GM19023 (cell line): Measurements from ENCODE around the gene ULBP1.
"Not testable (repeated sequence)": the region's sequence is repeated elsewhere in the genome, so short reads cannot be mapped to it uniquely, and the experiment has no call there.

Experiments
- ATAC-seq: cut with Tn5 transposase; IDR thresholded peaks from one replicate; pipeline ENCODE4 v1.9.1; 2021; ENCODE audit warnings: mild to moderate bottlenecking, moderate library complexity; ENCODE audit not compliant: unreplicated experiment

Gene ULBP1

DNA sequence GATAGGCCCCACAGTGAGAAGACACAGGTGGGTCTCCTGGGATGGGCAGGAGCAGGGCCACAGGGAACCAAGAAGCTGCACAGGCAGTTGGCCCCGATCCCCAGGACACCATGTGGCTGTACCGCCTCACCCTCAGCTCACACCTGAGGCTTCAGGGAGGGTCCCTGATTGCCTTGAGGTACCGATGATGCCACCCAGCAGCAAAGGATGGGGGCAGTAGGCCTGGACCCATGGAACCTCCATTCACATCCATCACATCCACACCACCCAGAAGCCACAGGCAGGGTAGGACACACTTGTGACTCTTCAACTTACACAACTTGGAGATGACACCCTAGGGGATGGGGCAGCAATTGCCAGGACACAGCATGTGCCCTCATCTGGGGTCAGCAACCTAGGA, 39.9 kb downstream of the ULBP1 start:
- not testable (repeated sequence) for ATAC-seq

DNA sequence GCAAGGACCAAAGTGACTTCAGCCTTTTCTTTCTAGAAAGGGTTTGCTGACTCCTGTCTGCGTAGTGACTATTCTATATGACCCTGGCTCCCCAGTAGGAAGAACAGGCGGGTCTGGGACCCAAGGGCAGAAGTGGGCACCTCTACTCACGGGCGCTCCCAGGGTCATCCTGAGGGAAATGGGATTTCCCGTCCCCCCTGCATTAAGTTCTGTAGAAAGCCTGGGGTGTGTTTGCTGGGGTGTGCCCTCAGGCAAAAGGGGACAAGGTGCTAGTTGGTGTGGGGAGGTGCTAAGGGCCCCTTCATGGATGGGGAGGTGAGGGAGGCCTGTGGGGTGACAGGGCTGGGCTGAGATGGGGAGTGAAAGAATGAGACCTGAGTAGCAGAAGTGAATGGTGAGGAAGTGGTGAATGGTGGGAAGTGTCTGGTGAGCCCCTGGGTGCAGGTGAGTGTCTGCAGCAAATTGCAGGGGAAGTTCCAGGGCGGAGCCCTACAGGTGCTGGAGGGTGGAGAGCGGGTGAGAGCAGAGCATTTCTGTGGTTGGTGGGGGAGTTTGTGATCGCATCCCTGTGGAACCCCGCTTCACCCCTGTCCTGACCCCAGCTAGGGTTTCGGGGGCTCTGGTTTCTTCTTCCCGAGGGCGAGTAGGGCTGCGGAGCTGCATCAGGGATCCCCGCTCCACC, 40.5 kb downstream of the ULBP1 start:
- ATAC-seq, result peak; percentile 12

DNA sequence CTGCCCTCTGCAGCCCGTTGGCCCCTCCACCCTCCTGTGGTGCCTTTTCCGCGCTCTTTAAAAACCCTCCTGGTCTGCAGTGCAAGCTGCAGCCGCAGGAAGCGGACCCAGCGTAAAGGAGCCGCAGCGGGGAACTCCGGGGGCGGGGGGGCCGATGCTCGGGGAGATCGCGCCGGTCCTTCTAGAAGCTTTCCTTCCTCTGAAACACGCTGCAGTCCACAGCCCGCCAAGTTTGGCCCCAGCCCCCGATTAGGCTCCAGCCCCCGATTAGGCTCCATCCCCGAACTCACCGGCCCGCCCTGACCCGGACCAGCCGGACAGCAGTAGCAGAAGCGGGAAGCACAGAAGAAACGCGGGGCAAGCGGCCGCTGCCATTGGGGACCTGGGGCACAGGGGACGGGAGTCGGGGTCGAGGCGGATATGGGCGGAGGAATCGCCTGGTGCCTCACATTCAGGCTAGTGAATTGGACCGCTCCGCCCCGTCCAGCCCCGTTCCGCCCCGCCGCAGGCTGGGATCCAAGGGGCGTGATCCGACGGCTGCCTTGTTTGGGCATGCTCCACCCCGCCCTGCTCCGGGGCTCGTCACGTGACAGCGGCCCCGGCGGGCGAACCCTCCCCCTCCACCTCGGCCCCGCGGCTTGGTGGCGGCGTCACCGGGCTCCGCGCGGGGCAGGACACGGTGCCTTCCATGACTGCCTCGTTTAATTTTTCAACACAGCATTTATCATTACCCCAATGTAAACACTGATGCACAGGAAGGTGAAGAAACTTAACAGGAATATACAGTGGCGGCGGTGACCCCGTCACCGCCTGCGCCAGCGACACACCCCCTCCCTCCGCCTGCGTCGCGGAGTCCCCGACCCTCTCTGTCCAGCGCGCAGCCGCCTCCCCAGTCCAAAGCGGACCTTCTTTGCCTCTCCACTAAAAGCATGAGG, 41.3 kb downstream of the ULBP1 start:
- peak; percentile 66 for ATAC-seq

DNA sequence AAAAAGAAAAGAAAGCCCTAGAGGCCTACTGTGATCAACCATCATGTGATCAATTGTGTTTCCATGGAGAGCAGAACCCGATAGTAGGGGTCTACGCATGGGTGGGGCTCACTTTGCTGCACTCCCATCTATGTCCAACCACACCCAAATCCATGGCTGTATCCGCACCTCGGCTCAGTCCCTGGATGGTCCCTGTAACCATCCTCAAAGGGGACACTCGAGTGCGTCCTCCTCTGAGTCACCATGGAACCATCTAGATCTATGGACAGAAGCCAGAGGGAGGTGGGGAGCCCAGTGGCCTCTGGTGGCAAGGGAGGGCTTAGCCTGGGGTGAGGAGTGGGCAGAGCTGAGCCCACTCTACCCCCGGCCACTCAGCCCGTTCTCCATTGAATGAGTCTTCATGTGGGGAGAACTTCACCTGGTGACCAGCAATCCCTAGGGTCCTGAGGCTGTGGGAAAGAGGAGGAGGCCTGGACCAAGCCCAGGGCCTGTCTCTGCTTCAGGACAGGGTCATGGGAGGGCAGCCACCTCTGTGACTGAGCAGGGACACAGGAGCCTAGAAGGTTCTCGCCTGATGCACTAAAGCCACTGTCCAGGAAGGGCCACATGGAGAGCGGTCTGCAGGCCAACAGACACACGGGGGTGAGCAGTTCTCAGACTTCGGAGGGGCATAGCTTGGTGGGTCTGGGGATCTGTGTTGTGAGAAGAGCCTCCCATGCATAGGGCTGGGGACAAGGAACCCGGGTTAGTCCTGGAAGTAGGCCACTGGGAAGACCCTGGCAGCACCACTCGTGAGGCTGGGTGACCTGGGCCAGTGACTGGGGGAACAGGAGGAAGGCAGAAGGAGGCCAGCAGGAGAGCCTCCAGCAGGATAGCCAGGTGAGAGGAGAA, 42.3 kb downstream of the ULBP1 start:
- ATAC-seq, result no peak

DNA sequence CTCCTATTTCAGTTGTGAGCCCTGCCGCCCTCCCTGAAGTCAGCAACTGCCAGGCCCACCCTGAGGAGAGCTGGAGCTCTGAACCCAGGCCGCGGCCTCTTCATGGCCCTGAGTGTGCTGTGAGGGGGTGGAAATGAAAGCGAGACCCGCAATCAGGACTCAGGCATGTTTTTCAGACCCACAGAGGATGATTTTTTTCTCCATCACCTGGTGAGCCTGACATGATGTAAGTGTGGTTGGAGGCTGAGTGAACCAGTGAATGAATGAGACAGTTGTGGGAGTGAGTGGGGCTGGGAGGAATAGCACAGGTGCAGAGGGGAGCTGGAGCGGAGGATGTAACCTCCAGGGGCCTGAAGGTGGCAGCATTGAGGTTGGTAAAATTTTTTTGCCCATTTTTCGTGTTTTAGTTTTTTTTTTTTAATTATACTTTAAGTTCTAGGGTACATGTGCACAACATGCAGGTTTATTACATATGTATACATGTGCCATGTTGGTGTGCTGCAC, 43.3 kb downstream of the ULBP1 start:
- no peak for ATAC-seq

DNA sequence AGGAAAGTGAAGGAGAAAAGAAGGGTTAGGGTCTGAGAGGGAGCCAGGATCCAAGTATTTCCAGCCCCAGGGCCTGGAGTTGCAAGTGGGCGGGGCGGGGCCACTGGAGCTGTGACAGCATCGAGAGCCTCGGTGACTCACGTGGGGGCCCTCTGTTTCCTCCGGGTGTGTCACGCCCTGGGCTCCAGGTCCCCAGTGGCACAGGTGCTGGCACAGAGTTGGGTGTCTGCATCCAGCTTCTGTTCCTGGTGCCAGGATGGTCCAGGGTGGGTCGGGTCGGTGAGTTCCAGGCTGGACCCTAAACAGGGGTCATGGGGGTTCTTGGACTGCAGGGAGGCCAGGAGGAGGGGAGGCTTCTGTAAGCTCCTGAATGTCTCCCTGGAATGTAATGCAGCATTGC, 44.8 kb downstream of the ULBP1 start:
- ATAC-seq, result no peak

DNA sequence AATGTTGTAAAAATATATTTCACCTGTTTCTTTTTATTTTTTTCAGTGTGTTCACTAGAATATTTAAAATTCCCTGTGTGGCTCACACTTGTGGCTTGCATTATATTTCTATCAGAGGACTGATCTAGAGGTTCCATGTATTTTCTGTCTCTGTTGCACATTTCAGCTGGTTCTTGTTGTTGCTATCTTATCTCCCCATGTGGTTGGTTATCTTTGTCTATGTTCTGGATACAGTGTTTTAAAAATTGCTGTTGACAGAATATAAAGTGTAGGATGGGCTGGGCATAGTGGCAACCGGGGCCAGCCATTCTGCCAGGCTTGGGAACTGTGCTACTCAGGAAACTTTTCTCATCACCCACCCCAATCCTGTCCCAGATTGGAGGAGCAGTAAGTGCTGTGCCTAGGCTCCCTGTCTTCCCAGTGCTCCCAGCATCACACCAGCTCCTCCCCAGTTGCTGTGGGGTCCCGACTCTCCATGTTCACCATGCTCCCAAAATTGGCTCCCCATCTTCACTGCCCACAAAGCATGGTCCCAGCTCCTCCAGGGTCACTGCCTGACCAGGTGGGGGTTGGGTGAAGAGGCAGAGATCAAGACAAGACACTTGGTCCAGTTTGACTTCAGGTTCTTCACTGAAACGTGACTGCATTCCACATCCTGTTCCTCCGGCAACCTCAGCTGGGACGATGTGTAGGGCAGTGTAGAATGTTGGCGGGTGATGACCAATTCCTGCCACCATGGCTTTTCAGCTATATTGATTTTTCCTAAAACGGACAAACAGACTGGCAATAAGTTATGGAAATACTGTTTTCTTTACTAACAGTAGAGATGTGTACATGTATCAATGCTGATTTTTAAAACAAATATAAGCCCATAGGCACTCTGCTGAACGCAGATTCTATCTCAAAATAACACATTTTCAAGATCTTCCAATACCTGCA, 49.4 kb downstream of the ULBP1 start:
- not testable (repeated sequence) for ATAC-seq

DNA sequence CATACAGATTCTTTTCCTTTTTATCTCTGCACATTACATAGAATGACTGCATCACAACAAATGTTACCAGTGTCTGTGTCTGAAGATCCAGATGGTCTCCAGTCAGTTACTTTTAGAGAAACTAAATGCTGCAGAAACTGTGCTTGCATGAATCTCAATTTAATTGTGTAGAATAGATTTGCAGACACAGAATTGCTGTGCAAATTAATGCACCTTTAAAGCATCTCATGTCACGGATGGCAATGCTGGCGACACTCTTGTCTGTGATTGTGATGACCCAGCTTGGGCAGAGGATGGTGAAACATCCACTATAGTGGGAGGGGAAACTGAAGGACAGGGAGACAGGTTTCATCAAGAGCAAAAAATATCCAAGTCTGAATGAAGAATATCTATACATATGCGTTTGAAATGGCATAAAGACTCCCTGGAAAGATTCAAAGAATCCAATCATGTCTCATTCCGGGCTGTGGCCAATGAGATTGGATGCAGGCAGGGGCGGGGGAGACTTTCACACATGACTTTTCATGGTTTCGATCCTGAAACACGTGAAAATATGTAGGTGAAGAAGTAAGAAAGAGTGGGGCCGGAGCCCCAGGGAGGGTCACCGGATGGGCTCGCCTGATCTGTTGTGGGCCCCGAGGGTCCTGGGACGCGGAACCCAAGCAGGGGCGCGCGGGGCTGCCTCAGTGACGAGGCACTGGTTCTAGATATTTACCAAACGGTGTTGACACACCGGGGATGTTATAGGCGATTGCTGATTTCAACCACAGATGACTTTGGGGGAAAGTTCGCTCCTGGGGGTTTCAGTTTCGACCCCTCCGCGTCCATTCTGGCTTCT, 50.3 kb downstream of the ULBP1 start:
- ATAC-seq, result not testable (repeated sequence)

DNA sequence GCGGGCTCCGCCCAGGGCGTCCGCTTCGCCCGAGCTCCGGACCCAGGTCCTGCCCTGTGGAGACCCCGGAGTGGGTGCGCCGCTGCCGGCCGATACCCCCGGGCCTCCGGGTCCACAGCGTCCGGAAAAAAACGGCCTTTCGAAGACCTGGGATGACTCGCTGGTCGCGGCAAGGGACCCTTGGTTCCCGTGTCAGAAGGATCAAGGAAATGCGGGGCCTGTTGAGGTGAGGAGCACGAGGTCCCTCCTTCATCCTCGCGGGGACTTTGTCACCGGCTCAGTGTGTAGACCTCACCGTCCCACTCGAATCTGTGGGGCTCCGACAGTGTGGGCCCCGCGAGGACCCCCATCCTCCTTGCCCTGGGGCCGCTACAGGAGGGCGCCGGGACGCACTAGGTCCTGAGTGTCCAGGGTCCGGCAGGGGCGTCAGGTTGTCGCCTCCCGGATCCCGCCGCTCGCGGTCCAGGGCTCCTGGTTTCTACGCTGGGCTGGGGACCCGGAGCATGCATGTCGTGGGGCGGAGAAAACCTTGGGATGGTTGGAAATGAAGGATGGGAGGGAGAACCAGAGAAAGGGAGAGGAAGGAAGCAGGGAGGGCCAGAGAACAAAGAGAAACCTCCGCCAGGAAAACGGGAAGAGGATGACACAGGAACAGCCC, 51.0 kb downstream of the ULBP1 start:
- ATAC-seq, result not testable (repeated sequence)

DNA sequence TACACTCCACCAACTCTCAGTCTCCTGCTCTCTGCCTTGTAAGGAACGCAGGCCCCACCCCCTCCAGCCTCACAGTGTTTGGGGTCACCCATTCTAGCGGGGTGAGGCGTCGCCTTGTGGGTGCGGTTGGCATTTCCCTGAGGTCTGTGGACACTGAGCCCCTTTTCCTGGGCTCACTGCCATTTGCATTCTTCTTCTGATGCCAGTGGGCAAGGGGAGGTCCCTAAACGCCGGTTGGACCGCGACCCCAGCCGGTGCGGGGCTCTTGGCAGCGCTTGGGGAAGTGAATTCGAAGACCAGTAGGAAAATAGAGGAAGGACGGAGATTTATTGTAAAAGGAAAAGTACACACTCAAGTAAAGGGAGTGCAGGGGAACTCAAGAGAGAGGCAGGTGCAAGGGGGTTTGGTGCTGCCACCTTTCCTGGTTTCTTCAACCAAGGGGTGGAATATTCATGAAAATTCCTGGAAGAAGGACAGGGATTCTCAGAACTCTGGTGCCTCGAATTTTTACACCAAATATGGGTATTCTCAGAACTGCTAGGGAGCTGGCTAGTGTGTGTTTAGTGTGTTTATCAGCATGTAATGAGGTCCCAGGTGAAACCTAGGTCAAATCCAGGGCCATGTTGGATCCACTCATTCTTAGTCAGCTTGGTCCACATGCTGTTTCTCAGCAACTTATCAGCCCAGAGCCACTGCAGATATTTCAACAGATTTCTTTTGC, 51.7 kb downstream of the ULBP1 start:
- not testable (repeated sequence) for ATAC-seq

DNA sequence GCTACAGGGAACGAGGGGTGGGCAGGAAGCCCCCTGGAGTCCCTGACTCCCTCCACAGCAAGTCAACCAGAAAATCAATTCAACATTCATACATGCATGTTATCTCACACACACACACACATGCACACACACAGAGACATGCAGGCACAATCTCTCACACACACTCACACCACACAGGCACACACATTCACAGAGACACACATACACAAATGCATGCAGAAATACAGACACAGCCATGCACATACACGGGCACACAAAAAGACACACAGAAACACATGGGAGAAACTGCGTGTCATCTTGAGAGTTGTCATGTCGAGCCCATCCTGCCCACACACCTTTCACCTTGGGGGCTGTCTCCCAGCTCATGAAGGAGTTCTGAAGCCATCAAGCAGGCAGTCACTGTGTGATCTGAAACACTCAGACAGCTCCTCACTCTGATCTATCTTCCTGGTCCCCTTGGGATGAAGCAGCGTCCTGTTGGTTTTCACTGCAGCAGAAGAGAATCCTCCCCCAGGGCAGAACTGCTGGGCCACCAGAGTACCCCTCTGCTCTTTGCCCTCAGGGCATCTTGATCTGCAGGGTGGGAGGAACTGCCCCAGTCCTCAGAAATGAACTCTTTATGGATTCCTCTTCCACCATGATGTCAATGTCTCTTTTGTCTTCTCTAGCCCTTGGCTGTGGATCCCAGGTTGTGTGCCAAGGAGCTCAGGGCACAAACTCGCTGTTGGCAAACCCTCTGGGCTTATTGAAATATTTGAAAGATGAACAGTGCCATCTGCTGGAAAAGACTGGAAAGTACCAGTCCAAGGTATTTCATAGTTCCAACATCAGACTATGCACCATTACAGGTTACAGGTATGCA, 52.8 kb downstream of the ULBP1 start:
- ATAC-seq, result no peak

DNA sequence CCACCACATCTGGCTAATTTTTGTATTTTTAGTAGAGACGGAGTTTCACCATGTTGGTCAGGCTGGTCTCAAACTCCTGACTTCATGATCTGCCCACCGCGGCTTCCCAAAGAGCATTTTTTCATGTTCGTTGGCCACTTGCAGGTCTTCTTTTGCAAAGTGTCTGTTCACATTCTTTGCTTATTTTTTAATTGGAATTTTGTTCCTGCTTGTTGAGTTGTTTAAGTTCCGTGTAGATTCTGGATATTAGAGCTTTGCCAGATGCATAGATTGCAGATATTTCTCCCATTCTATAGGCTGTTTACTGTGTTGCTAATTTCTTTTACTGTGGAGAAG, 53.4 kb downstream of the ULBP1 start:
- not testable (repeated sequence) for ATAC-seq

DNA sequence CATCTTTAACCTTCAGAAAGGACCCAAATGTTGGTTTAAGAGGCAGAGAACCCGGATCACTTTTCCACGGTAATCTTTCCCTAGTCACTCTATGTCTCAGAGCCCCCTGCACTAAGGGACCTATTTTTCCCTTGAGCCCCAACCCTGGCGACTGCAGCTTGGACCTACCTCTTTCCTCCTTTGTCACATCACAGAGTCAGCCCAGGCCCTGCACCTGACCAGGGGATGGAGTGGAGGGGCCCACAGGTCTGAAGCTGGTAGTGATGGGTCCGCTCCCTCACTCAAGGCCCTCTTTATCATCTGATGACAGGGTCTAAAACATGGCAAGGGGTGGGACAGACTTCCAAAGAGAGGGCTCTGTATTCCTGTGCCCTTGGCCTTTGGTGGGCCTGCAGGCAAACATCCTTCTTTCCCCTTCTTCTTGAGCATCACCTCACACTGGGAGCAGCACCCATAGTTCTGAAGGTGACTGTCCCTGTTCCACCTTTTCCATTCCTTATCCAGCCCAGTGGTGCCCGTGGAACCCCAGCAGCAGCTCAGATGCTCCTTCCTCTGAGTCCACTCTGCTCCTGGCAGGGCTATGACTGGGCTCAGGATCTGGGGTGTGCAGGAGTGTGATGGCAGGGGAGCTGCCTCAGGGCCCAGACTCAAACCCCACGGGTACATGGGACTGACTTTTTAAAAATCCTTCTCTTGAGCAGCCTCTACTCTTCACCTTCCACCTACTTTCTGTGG, 55.3 kb downstream of the ULBP1 start:
- no peak for ATAC-seq

DNA sequence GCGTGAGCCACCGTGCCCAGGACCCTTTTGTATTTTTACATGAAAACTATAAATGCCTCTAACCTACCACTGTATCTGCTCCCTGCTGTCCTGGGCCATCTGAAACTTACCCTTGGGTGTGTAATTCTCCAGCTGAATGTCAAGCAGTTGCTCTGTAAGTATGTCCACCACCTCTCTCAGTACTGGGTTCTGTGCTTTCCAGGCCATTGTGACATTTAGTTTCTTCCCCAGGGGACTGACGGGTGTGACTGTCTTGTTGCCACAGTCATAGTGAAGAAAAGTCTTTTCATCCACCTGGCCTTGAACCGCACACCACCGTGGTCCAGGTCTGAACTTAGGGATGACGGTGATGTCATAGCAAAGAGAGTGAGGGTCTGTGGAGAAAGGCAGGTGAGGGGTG, 58.1 kb downstream of the ULBP1 start:
- ATAC-seq, result not testable (repeated sequence)
